Kidney (tissue), 14 donors: ENCODE measurements around the gene ERH. TPM values are rescaled to one million over a fixed set of nuclear protein-coding genes. Genes with fewer than 3 reads are reported as not detected.

ENCODE experiments used
- DNase-seq, 5 donors: peaks; one replicate each; pipeline ENCODE4 v3.0.0-alpha.2; 2013 to 2020
- FAIRE-seq: peaks from 2 replicates; lab custom pipeline; 2012; peaks lifted over from hg19 to GRCh38; lab: Jason Lieb, UNC
- H3K27ac ChIP-seq, 2 donors: one replicate each; pipeline ENCODE4 v1.7.0; 2013; ENCODE audit warnings: low read depth in 2 of 2, low read length in 2 of 2, inconsistent platforms in 1 of 2
- H3K27me3 ChIP-seq: one replicate; pipeline ENCODE4 v1.7.1; 2013; ENCODE audit warnings: low read length, inconsistent platforms; ENCODE audit not compliant: control insufficient read depth, insufficient read depth
- H3K36me3 ChIP-seq, 3 donors: one replicate each; pipeline versions ENCODE4 v1.7.0 to v1.7.1; 2013; ENCODE audit warnings: low read length in 3 of 3, control low read depth in 1 of 3, inconsistent platforms in 1 of 3; ENCODE audit not compliant: insufficient read depth in 3 of 3, control insufficient read depth in 2 of 3
- H3K4me1 ChIP-seq, 3 donors: one replicate each; pipeline versions ENCODE4 v1.7.0 to v1.7.1; 2013; ENCODE audit warnings: low read length in 3 of 3, inconsistent platforms in 1 of 3, low read depth in 1 of 3; ENCODE audit not compliant: control insufficient read depth in 2 of 3, insufficient read depth in 2 of 3
- H3K4me3 ChIP-seq, 3 donors: one replicate each; pipeline versions ENCODE4 v1.7.0 to v1.8.1; 2013; ENCODE audit warnings: low read length in 3 of 3, control low read depth in 1 of 3, inconsistent platforms in 1 of 3
- H3K9ac ChIP-seq, 3 donors: one replicate each; pipeline versions ENCODE4 v1.7.0 to v1.7.1; 2013; ENCODE audit warnings: low read length in 3 of 3, control low read depth in 1 of 3, inconsistent platforms in 1 of 3
- H3K9me3 ChIP-seq, 3 donors: one replicate each; pipeline versions ENCODE4 v1.7.0 to v1.7.1; 2013; ENCODE audit warnings: low read length in 3 of 3, control low read depth in 1 of 3, inconsistent platforms in 1 of 3; ENCODE audit not compliant: control insufficient read depth in 2 of 3, insufficient read depth in 1 of 3
- intact Hi-C: fragments of 100-400 bp; cut with DNase I; formaldehyde crosslinking; loops from one replicate; pipeline ENCODE4 v1.11.1; 2022
- polyA plus RNA-seq: library from polyadenylated mRNA; stranded (reverse); fragments of 350-450 nt; fragmentation: Illumina TruSeq; extraction: RNeasy Lipid Tissue Mini Kit (QIAGEN cat#74804); gene quantifications from one replicate; pipeline ENCODE4 v1.2.3, GENCODE V29; 2014; ENCODE audit warnings: low read depth, low replicate concordance; ENCODE audit not compliant: insufficient read depth
- total RNA-seq: library from RNA; stranded (reverse); fragmentation: NEBNext Ultra II Directional; extraction: Animal tissue kit (Norgen Biotek cat#: 25700); gene quantifications from one replicate; pipeline ENCODE4 v1.2.1, GENCODE V29; 2021
- TF ChIP-seq, protein P1 (sequence below): IDR thresholded peaks from 3 replicates; pipeline ENCODE4 v1.5.1; 2012; ENCODE audit warnings: mild to moderate bottlenecking, moderate library complexity, borderline replicate concordance; ENCODE audit not compliant: insufficient read depth; ENCODE audit errors: extremely low read depth
- donor health status: control.
- donor health status: control.
- donor health status: control.
- donor health status: control.
- donor health status: control.
- donor health status: DM: yes; HTN: yes; CAD: no.
- donor health status: Normal renal cell carcinoma (clear cell type).

The ERH gene
- total and polyA plus RNA-seq, 2 donors from 2014 or later, result 168 to 193 TPM

DNA sequence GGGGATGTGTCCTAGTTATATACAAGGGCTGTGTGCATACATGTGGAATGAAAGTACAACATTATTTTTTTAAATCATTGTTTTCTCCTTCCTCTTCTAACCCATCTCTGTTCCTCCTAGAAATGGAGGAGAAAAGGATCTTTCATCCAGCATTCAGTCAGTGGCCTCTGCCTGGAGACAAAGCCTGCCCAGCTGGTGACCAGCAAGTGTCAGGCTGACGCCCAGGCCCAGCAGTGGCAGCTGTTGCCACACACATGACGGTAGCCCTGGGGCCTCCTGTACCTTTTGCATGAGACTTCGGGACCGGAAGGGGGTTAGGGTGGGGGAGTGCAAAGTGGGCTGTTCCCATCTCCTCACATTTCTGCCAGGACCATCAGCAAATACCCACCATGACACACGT is 46.2 kb downstream of the ERH start:
- FAIRE-seq (no peak), DNase-seq (no peak)
- Histone ChIP-seq H3K4me1 (peaks cover 0 to 4% (median 0%) of the 10 kb centered on the region in 3 donors), H3K36me3 (no peaks in the 10 kb centered on the region), H3K4me3 (no peak overlapping the region), H3K9me3 (no peaks in the 10 kb centered on the region), H3K27ac (no peak overlapping the region), H3K9ac (no peak overlapping the region), H3K27me3 (no peaks in the 10 kb centered on the region)
- intact Hi-C loops, result loop anchor here (10.0 kb wide), 1 partner anchor 97 kb away; no protein-coding TSS in a partner anchor
- TF ChIP-seq, protein P1, sequence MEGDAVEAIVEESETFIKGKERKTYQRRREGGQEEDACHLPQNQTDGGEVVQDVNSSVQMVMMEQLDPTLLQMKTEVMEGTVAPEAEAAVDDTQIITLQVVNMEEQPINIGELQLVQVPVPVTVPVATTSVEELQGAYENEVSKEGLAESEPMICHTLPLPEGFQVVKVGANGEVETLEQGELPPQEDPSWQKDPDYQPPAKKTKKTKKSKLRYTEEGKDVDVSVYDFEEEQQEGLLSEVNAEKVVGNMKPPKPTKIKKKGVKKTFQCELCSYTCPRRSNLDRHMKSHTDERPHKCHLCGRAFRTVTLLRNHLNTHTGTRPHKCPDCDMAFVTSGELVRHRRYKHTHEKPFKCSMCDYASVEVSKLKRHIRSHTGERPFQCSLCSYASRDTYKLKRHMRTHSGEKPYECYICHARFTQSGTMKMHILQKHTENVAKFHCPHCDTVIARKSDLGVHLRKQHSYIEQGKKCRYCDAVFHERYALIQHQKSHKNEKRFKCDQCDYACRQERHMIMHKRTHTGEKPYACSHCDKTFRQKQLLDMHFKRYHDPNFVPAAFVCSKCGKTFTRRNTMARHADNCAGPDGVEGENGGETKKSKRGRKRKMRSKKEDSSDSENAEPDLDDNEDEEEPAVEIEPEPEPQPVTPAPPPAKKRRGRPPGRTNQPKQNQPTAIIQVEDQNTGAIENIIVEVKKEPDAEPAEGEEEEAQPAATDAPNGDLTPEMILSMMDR, result no peak

DNA sequence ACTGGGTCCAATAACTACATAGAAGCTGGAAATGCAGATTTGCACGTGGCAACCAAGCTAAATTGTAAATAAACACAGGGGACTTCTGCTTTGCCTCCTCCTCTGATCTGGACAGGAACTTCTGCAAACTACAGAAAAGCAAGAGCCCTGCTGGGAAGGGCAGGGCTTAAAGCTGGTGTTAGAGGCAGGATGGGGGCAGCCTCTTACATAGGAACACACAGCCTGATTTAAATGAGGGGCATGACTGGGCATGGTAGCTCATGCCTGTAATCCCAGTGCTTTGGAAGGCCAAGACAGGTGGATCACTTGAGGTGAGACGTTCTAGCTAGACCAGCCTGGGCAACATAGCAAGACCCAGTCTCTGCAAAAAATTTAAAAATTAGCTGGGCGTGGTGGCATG is 46.7 kb downstream of the ERH start:
- no peak overlapping the region for H3K9ac ChIP-seq
- no peak overlapping the region for H3K27ac ChIP-seq
- FAIRE-seq, result no peak
- intact Hi-C loops, result loop anchor here (10.0 kb wide), 1 partner anchor 97 kb away; no protein-coding TSS in a partner anchor
- TF ChIP-seq, protein P1, result no peak
- peaks cover 0 to 4% (median 0%) of the 10 kb centered on the region in 3 donors for H3K4me1 ChIP-seq
- H3K9me3 ChIP-seq, result no peaks in the 10 kb centered on the region
- H3K36me3 ChIP-seq, result no peaks in the 10 kb centered on the region
- H3K4me3 ChIP-seq, result no peak overlapping the region
- H3K27me3 ChIP-seq, result no peaks in the 10 kb centered on the region
- DNase-seq, result no peak

DNA sequence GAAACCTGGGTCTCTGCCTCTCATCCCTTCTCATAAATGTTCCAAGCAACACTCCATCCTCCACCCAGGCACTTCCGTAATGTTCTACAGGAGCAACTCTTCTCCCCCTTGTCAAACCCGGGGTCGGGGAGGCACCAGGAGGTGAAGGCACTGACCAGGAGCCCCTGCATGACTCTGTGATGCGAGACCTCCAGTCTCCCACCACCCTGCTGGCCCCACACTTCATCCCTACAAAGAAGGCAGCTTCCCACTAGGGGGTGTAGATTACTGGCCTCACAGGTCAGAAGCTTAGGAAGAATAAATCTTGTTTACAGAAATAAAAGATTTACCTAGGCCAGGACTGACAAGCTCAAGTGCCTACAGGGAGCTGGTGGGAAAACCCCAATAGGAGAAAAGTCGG is 47.2 kb downstream of the ERH start:
- Histone ChIP-seq H3K27ac (no peak overlapping the region), H3K4me1 (peaks cover 0 to 4% (median 0%) of the 10 kb centered on the region in 3 donors), H3K36me3 (no peaks in the 10 kb centered on the region), H3K9me3 (no peaks in the 10 kb centered on the region), H3K27me3 (no peaks in the 10 kb centered on the region), H3K9ac (no peak overlapping the region), H3K4me3 (no peak overlapping the region)
- intact Hi-C loops, result loop anchor here (10.0 kb wide), 1 partner anchor 96 kb away; no protein-coding TSS in a partner anchor
- FAIRE-seq (no peak), DNase-seq (no peak)
- TF ChIP-seq, protein P1, result no peak
